CD4-positive, CD25-positive, alpha-beta regulatory T cell (primary cell): Measurements from ENCODE around the gene SELENOO. TPM values are rescaled to one million over a fixed set of nuclear protein-coding genes. Genes with fewer than 3 reads are reported as not detected.
A peak's percentile ranks its signal among the peaks of the same experiment; 100 is the strongest.

Experiments
- ATAC-seq, 2 donors: fragments of 150-1000 bp; cut with Tn5 transposase; one replicate each; pipeline ENCODE4 v1.10.0; 2021; ENCODE audit warnings: low read depth in 2 of 2, moderate number of reproducible peaks in 2 of 2, moderate library complexity in 1 of 2
- DNase-seq, 3 donors: peaks; one replicate each; pipeline versions ENCODE4 v3.0.0 to v3.0.0-alpha.2; 2012 to 2022; ENCODE audit warnings: mixed read lengths in 1 of 3
- H3K27ac ChIP-seq: one replicate; pipeline ENCODE4 v1.7.0; 2013; ENCODE audit warnings: mild to moderate bottlenecking, low read length; ENCODE audit not compliant: insufficient read depth, poor library complexity, severe bottlenecking
- H3K27me3 ChIP-seq: one replicate; pipeline ENCODE4 v1.7.0; 2013; ENCODE audit warnings: low read length; ENCODE audit not compliant: control insufficient read depth, insufficient read depth
- H3K36me3 ChIP-seq: one replicate; pipeline ENCODE4 v1.7.0; 2013; ENCODE audit warnings: mild to moderate bottlenecking, low read length, moderate library complexity; ENCODE audit not compliant: control insufficient read depth, insufficient read depth
- H3K4me1 ChIP-seq: 2 replicates; pipeline ENCODE4 v1.7.0; 2013; ENCODE audit warnings: mild to moderate bottlenecking, low read length; ENCODE audit not compliant: insufficient read depth, control insufficient read depth, poor library complexity, severe bottlenecking
- H3K4me3 ChIP-seq: one replicate; pipeline ENCODE4 v1.7.0; 2013; ENCODE audit warnings: low read depth, mild to moderate bottlenecking, low read length, moderate library complexity
- H3K9me3 ChIP-seq, 2 experiments: 1 replicate in 1 of 2; 2 replicates in 1 of 2; pipeline ENCODE4 v1.7.0; 2013; ENCODE audit warnings: low read length in 2 of 2, mild to moderate bottlenecking in 1 of 2, moderate library complexity in 1 of 2; ENCODE audit not compliant: control insufficient read depth in 2 of 2
- H3K27ac Mint-ChIP-seq, 3 donors: one replicate each; pipeline ENCODE4 v1.8.0; 2020 to 2022; ENCODE audit warnings: mild to moderate bottlenecking in 3 of 3, mixed read lengths in 3 of 3, moderate library complexity in 2 of 3
- H3K27me3 Mint-ChIP-seq: one replicate; pipeline ENCODE4 v1.8.0; 2022; ENCODE audit warnings: mild to moderate bottlenecking, mixed read lengths
- H3K36me3 Mint-ChIP-seq: one replicate; pipeline ENCODE4 v1.8.0; 2020; ENCODE audit warnings: mixed read lengths
- H3K4me1 Mint-ChIP-seq, 4 donors: one replicate each; pipeline ENCODE4 v1.8.0; 2020 to 2022; ENCODE audit warnings: mixed read lengths in 4 of 4, mild to moderate bottlenecking in 1 of 4
- H3K4me3 Mint-ChIP-seq, 4 donors: one replicate each; pipeline ENCODE4 v1.8.0; 2020 to 2022; ENCODE audit warnings: mild to moderate bottlenecking in 4 of 4, mixed read lengths in 4 of 4, moderate library complexity in 3 of 4
- H3K9me3 Mint-ChIP-seq, 7 donors: one replicate each; pipeline ENCODE4 v1.8.0; 2020 to 2022; ENCODE audit warnings: mixed read lengths in 7 of 7, mild to moderate bottlenecking in 3 of 7, moderate library complexity in 2 of 7
- polyA plus RNA-seq, 4 donors: library from polyadenylated mRNA; unstranded; fragments of 300-500 nt; fragmentation: Illumina TruSeq; gene quantifications; one replicate each; pipeline ENCODE4 v1.2.3, GENCODE V29; 2021
- total RNA-seq: library from RNA; stranded (reverse); gene quantifications from one replicate; pipeline ENCODE4 v1.2.3, GENCODE V29; 2022

The SELENOO gene, protein sequence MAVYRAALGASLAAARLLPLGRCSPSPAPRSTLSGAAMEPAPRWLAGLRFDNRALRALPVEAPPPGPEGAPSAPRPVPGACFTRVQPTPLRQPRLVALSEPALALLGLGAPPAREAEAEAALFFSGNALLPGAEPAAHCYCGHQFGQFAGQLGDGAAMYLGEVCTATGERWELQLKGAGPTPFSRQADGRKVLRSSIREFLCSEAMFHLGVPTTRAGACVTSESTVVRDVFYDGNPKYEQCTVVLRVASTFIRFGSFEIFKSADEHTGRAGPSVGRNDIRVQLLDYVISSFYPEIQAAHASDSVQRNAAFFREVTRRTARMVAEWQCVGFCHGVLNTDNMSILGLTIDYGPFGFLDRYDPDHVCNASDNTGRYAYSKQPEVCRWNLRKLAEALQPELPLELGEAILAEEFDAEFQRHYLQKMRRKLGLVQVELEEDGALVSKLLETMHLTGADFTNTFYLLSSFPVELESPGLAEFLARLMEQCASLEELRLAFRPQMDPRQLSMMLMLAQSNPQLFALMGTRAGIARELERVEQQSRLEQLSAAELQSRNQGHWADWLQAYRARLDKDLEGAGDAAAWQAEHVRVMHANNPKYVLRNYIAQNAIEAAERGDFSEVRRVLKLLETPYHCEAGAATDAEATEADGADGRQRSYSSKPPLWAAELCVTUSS
- total RNA-seq (31.9 TPM), polyA plus RNA-seq (1 to 10 TPM; 1.8 to 6.5 (median 3.3) TPM)

GRCh38 chr22:50200461-50201190 is at the start of gene SELENOO:
SELENOO (plus strand) TSS chr22:50201011; CDS start chr22:50201037, 26 bp downstream.
- ATAC-seq (peak; percentile 90 to 92), DNase-seq (peak; percentile 87 to 93 (median 88))
- Mint-ChIP-seq H3K4me3 (peak within 1 kb of the TSS; percentile 81 to 90 (median 88)), H3K36me3 (peaks cover 8% of the 10 kb centered on the region), H3K27me3 (no peaks in the 10 kb centered on the region), H3K4me1 (peaks cover 0 to 40% (median 21%) of the 10 kb centered on the region in 4 donors), H3K9me3 (no peaks in the 10 kb centered on the region), H3K27ac (peak within 1 kb of the TSS in 2 of 3 donors; percentile 86)
- H3K9me3 ChIP-seq, result no peaks in the 10 kb centered on the region
- H3K36me3 ChIP-seq, result peaks cover 10% of the 10 kb centered on the region
- no peaks in the 10 kb centered on the region for H3K27me3 ChIP-seq
- H3K27ac ChIP-seq, result peak within 1 kb of the TSS; percentile 61
- peaks cover 24% of the 10 kb centered on the region for H3K4me1 ChIP-seq
- peak within 1 kb of the TSS; percentile 41 for H3K4me3 ChIP-seq

DNA sequence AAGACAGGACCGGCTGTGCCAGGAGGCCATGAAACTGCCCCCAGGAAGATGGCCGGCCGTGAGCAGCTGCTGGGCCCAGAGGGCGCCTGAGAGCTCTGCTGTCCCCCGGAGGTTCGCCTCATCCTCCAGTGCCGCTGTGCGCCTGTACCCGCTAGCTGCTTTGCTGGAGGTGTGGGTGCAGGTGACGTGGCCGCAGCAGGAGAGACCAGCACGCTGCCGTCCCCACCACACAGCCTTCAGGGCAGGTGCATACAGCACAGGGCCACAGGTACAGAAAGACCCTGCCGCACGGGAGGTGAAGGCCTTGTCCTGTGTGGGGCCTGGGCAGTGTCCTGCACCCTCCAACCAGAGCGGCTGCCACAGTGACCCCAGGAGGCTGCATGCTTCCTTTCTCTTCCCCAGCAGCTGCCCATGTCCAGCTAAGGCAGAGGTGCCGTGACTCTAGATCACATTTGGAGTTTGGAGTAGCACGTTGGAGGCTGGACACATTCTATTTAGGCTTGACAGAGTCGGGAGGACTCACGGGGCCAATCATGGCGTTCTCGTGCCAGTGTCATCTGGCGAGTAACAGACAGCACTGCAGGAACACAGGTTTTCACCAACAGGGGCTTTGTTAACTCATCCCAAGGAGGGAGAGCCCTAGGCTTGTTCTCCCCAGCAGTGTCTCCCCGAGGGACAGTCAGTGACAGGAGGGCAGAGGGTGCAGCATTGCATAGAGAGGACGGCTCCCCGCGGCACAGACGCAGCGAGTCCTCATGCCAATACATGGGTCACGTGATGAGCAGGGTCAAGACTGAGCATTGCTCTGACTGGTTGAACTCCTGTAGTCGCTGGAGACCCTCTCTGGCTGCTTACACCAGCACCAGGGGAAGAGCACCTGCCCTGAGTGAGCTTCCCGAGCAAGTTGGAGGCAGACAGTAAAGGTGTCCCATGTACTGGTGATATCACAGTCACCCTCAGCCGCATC is 49.0 kb upstream of the SELENOO start:
- ATAC-seq (no peak), DNase-seq (no peak)
- Histone ChIP-seq H3K9me3 (no peaks in the 10 kb centered on the region), H3K36me3 (no peaks in the 10 kb centered on the region), H3K27me3 (no peaks in the 10 kb centered on the region), H3K4me3 (no peak overlapping the region), H3K27ac (no peak overlapping the region), H3K4me1 (peaks cover 3% of the 10 kb centered on the region)
- H3K4me3 Mint-ChIP-seq, result no peak overlapping the region
- H3K27me3 Mint-ChIP-seq, result peaks cover 8% of the 10 kb centered on the region
- H3K27ac Mint-ChIP-seq, result no peak overlapping the region
- no peaks in the 10 kb centered on the region for H3K36me3 Mint-ChIP-seq
- H3K9me3 Mint-ChIP-seq, result no peaks in the 10 kb centered on the region
- H3K4me1 Mint-ChIP-seq, result peaks cover 0 to 4% (median under 1%) of the 10 kb centered on the region in 4 donors

DNA sequence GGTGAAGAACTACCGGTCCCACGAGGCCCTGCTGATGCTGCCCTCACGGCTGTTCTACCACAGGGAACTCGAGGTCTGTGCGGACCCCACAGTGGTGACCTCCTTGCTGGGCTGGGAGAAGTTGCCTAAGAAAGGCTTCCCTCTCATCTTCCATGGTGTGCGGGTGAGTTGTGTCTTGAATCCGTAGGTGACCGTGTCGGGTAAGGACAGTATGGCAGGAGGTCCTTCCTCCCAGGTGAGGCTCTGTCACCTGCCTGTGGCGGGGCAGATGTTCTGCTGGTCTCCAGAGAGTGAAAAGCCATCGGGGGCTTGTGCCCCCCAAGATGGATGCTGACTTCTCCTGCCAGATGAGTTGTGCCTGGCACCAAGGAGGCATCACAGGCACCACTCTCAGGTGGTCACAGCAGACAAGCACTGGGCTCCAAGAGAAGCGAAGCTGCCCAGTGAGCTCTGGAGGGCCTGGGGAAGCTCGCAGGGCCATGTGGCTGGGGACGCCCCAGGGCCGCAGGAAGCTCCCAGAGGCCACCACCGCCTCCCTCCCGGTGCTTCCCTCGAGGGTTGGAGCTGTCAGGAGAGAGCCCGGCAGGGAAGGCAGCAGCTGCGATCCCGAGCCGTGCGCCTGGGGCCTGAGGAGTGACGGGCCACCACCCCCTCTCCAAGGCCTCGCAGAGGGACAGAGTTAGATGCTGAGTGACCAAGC is 47.6 kb upstream of the SELENOO start:
- no peaks in the 10 kb centered on the region for H3K36me3 ChIP-seq
- no peak overlapping the region for H3K27ac ChIP-seq
- Mint-ChIP-seq H3K27me3 (peaks cover 8% of the 10 kb centered on the region), H3K4me3 (no peak overlapping the region), H3K4me1 (peaks cover 0 to 4% (median under 1%) of the 10 kb centered on the region in 4 donors), H3K36me3 (no peaks in the 10 kb centered on the region), H3K9me3 (no peaks in the 10 kb centered on the region), H3K27ac (no peak overlapping the region)
- H3K4me1 ChIP-seq, result peaks cover 3% of the 10 kb centered on the region
- ATAC-seq (no peak), DNase-seq (no peak)
- no peak overlapping the region for H3K4me3 ChIP-seq
- H3K27me3 ChIP-seq, result no peaks in the 10 kb centered on the region
- H3K9me3 ChIP-seq, result no peaks in the 10 kb centered on the region

DNA sequence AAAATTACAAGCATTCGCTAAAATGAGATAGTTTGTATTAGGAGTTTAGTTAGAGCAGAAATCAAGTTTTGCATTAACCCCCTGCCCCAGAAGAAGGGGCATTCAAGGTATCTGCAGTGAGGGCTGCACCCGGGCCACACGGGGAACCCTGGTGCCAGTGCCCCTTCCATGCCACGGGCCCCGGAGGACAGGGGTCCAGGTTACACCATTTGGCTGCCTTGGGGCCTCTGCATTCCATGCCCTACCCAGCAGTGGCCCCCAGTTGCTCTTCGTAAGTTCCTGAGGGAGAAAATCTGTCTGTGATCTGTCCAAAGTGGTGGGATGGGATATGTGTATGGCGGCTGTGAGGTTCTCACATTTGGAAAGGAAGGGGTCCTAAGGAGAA is 47.1 kb upstream of the SELENOO start:
- Histone ChIP-seq H3K27ac (no peak overlapping the region), H3K27me3 (no peaks in the 10 kb centered on the region), H3K9me3 (no peaks in the 10 kb centered on the region), H3K4me1 (peaks cover 3% of the 10 kb centered on the region), H3K36me3 (no peaks in the 10 kb centered on the region), H3K4me3 (no peak overlapping the region)
- no peak for DNase-seq
- ATAC-seq, result no peak
- no peaks in the 10 kb centered on the region for H3K9me3 Mint-ChIP-seq
- peaks cover 0 to 4% (median under 1%) of the 10 kb centered on the region in 4 donors for H3K4me1 Mint-ChIP-seq
- no peak overlapping the region for H3K4me3 Mint-ChIP-seq
- peaks cover 13% of the 10 kb centered on the region for H3K27me3 Mint-ChIP-seq
- H3K27ac Mint-ChIP-seq, result peak overlapping the region in 1 of 3 donors; percentile 35
- no peaks in the 10 kb centered on the region for H3K36me3 Mint-ChIP-seq

DNA sequence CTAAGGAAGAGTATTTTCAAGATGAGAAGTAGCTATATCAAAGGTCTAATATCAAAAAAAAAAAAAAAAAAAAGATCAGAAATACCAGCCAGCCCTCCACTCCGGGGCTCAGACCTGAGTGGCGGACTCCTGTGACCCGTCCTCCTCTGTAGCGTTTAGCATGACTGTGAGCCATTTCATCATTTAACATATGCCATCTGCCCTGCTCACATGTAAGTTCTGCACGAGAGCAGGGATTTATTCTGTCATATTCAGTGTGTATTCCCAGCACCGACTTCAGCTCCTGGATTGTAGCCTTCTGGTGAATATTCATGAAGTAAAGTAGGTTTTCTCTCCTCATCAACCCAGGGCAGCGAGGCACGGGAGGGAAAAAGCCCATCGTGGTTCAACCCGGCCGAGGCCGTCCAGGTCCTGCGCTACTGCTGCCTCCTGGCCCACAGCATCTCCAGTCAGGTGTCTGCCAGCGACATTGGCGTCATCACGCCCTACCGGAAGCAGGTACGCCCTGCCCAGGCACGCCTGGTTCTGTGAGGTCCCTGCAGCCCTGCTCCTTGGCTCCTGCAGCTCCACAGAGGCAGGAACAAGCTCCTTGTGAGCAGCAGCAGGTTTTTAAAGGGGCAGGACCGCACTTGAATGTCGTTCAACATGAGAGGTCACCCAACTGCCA is 43.0 kb upstream of the SELENOO start:
- ATAC-seq, result no peak
- Mint-ChIP-seq H3K9me3 (no peaks in the 10 kb centered on the region), H3K36me3 (no peaks in the 10 kb centered on the region), H3K27ac (no peak overlapping the region), H3K4me1 (no peaks in the 10 kb centered on the region), H3K4me3 (no peak overlapping the region), H3K27me3 (peaks cover 20% of the 10 kb centered on the region)
- Histone ChIP-seq H3K4me3 (no peak overlapping the region), H3K9me3 (no peaks in the 10 kb centered on the region), H3K4me1 (no peaks in the 10 kb centered on the region), H3K27ac (no peak overlapping the region), H3K36me3 (no peaks in the 10 kb centered on the region), H3K27me3 (no peaks in the 10 kb centered on the region)
- DNase-seq, result no peak

- Histone ChIP-seq H3K27ac (no peak overlapping the region), H3K4me1 (no peaks in the 10 kb centered on the region), H3K4me3 (no peak overlapping the region), H3K36me3 (no peaks in the 10 kb centered on the region), H3K9me3 (no peaks in the 10 kb centered on the region), H3K27me3 (no peaks in the 10 kb centered on the region)
- Mint-ChIP-seq H3K27me3 (peaks cover 13% of the 10 kb centered on the region), H3K4me1 (no peaks in the 10 kb centered on the region), H3K36me3 (no peaks in the 10 kb centered on the region), H3K9me3 (no peaks in the 10 kb centered on the region), H3K27ac (no peak overlapping the region), H3K4me3 (no peak overlapping the region)
- ATAC-seq, result no peak
- DNase-seq, result no peak
Measured at GRCh38 chr22:50160947-50161346, 39.9 kb upstream of the SELENOO start.
